Stimulated activated CD4-positive, alpha-beta T cell treated with anti-CD3 and anti-CD28 coated beads, Interleukin-12 subunit alpha, Interleukin-12 subunit beta, amount 100 ng/mL, for 4 hours (primary cell): ENCODE results near the gene CPHXL2.

ENCODE experiments used
- DNase-seq: peaks from one replicate; pipeline ENCODE4 v3.0.0-alpha.2; 2020

The CPHXL2 gene

GRCh38 chr16:75640598-75640997 is 36.2 kb downstream of the CPHXL2 start:
- no peak for DNase-seq

- DNase-seq = no peak
These were observed 41.8 kb downstream of the CPHXL2 start for GRCh38 chr16:75635036-75635435.

GRCh38 chr16:75632857-75633256 is 44.0 kb downstream of the CPHXL2 start:
- DNase-seq = no peak

- no peak for DNase-seq
These were observed 46.8 kb downstream of the CPHXL2 start for GRCh38 chr16:75630052-75630451.

- DNase-seq = no peak
These were observed 47.7 kb downstream of the CPHXL2 start for GRCh38 chr16:75629132-75629531.

GRCh38 chr16:75628351-75628750 is 48.5 kb downstream of the CPHXL2 start:
- no peak for DNase-seq

- no peak for DNase-seq
These were observed 49.0 kb downstream of the CPHXL2 start for GRCh38 chr16:75627851-75628250.

- no peak for DNase-seq
These were observed 50.0 kb downstream of the CPHXL2 start for GRCh38 chr16:75626806-75627205.

GRCh38 chr16:75624921-75625334 is 51.9 kb downstream of the CPHXL2 start:
- no peak for DNase-seq

GRCh38 chr16:75622761-75623605 is 53.8 kb downstream of the CPHXL2 start, which contains the start of gene ADAT1:
TSS of gene ADAT1 (minus strand) at chr16:75623281. CDS start at chr16:75620799, 2,482 bp downstream.
- peak; percentile 96 for DNase-seq

- no peak for DNase-seq
These were observed 55.7 kb downstream of the CPHXL2 start for GRCh38 chr16:75621170-75621477.

GRCh38 chr16:75620326-75621169 is 56.3 kb downstream of the CPHXL2 start:
- DNase-seq = no peak

- no peak for DNase-seq
These were observed 58.0 kb downstream of the CPHXL2 start for GRCh38 chr16:75618780-75619179.

- DNase-seq = no peak
These were observed 59.7 kb downstream of the CPHXL2 start for GRCh38 chr16:75617121-75617520.

- DNase-seq = no peak
These were observed 60.2 kb downstream of the CPHXL2 start for GRCh38 chr16:75616521-75617010.

GRCh38 chr16:75615619-75616018 is 61.2 kb downstream of the CPHXL2 start:
- no peak for DNase-seq

GRCh38 chr16:75614066-75614897 is 62.5 kb downstream of the CPHXL2 start:
- no peak for DNase-seq
